OCI-LY1 (cell line): ENCODE results near the gene FNTB.

Experiments
- H2AFZ ChIP-seq: fragments of 200-600 bp; sonication (generic), shearing (Covaris generic); 2 replicates; pipeline ENCODE4 v1.6.0; 2014; ENCODE audit warnings: antibody characterized with exemption, mild to moderate bottlenecking, low read length
- H3F3A ChIP-seq: fragments of 200-600 bp; sonication (generic), shearing (Covaris generic); 2 replicates; pipeline ENCODE4 v1.6.0; 2014; ENCODE audit warnings: mild to moderate bottlenecking, antibody characterized with exemption, low read length, moderate library complexity; ENCODE audit not compliant: insufficient read depth
- H3K27ac ChIP-seq: fragments of 200-600 bp; sonication (generic); 2 replicates; pipeline ENCODE4 v1.5.1; 2014; ENCODE audit warnings: low read length, mixed run types, mild to moderate bottlenecking, low read depth; ENCODE audit not compliant: poor library complexity, severe bottlenecking
- H3K27me3 ChIP-seq: fragments of 200-600 bp; sonication (generic); 2 replicates; pipeline ENCODE4 v1.6.0; 2014; ENCODE audit warnings: antibody characterized with exemption, mild to moderate bottlenecking, low read length, moderate library complexity; ENCODE audit not compliant: insufficient read depth
- H3K36me3 ChIP-seq: fragments of 200-600 bp; sonication (generic); 2 replicates; pipeline ENCODE4 v1.6.1; 2014; ENCODE audit warnings: mild to moderate bottlenecking, antibody characterized with exemption, low read length, moderate library complexity, mixed read lengths; ENCODE audit not compliant: insufficient read depth
- H3K4me1 ChIP-seq: fragments of 200-600 bp; sonication (generic); 2 replicates; pipeline ENCODE4 v1.5.1; 2014; ENCODE audit warnings: mild to moderate bottlenecking, low read length, moderate library complexity; ENCODE audit not compliant: insufficient read depth, severe bottlenecking
- H3K4me2 ChIP-seq: fragments of 200-600 bp; sonication (generic), shearing (Covaris generic); 2 replicates; pipeline ENCODE4 v1.6.1; 2014; ENCODE audit warnings: low read length
- H3K4me3 ChIP-seq: fragments of 200-600 bp; sonication (generic); 2 replicates; pipeline ENCODE4 v1.5.1; 2014; ENCODE audit warnings: low read length, low read depth, mild to moderate bottlenecking, mixed read lengths; ENCODE audit not compliant: poor library complexity, severe bottlenecking
- H3K79me2 ChIP-seq: fragments of 200-600 bp; shearing (Covaris generic); 2 replicates; pipeline ENCODE4 v1.6.1; 2016; ENCODE audit warnings: mixed run types, low read length, mixed read lengths; ENCODE audit not compliant: insufficient read depth
- H3K9ac ChIP-seq: fragments of 200-600 bp; sonication (generic), shearing (Covaris generic); 2 replicates; pipeline ENCODE4 v1.6.1; 2014; ENCODE audit warnings: mild to moderate bottlenecking, low read length, mixed read lengths
- H3K9me2 ChIP-seq: fragments of 200-600 bp; sonication (generic), shearing (Covaris generic); 2 replicates; pipeline ENCODE4 v1.6.1; 2014; ENCODE audit warnings: low read depth, mild to moderate bottlenecking, low read length, mixed read lengths
- H3K9me3 ChIP-seq: fragments of 200-600 bp; shearing (Covaris generic); 2 replicates; pipeline ENCODE4 v1.6.1; 2014; ENCODE audit warnings: low read length, mixed read lengths
- H4K20me1 ChIP-seq: fragments of 200-600 bp; sonication (generic), shearing (Covaris generic); 2 replicates; pipeline ENCODE4 v1.6.0; 2016; ENCODE audit warnings: mild to moderate bottlenecking, low read length; ENCODE audit not compliant: insufficient read depth
- EZH2 ChIP-seq: fragments of 200-600 bp; sonication (generic), shearing (Covaris generic); IDR thresholded peaks from 2 replicates; pipeline ENCODE4 v1.8.0; 2017; ENCODE audit warnings: borderline replicate concordance, mixed run types, mild to moderate bottlenecking, antibody characterized with exemption, low read length, moderate library complexity, mixed read lengths
- TF ChIP-seq, protein P1 (sequence below): fragments of 200-600 bp; sonication (generic), shearing (Covaris generic); IDR thresholded peaks from 2 replicates; pipeline ENCODE4 v1.5.1; 2017; ENCODE audit warnings: mild to moderate bottlenecking, antibody characterized with exemption, low read length, moderate library complexity, mixed read lengths

FNTB gene

DNA sequence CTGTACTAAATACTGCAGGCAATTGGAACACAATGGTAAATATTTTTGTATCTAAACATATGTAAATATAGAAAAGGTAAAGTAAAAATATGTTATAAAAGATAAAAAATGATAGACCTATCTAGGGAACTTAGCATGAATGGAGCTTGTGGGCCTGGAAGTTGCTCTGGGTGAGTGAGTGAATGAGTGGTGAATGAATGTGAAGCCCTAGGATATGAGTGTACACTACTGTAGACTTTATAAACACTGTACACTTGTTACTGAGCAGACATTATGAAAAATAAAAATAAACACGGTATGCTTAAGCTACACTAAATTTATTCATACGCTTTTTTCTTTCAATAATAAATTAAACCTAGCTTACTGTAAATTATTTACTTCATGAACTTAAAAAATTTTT lies 7.8 kb downstream of the FNTB start:
- Histone ChIP-seq H3K36me3 (0 out of 2 replicates have a peak, but pooled peaks cover 3% of the 10 kb centered on the region), H3K4me3 (no peak overlapping the region), H3K9ac (no peak overlapping the region), H3K27me3 (no peaks in the 10 kb centered on the region), H3F3A (no peaks in the 10 kb centered on the region), H3K4me2 (no peak overlapping the region), H3K27ac (no peak overlapping the region), H4K20me1 (no peaks in the 10 kb centered on the region), H3K4me1 (peaks cover 11% of the 10 kb centered on the region), H3K79me2 (no peaks in the 10 kb centered on the region), H3K9me3 (no peaks in the 10 kb centered on the region), H3K9me2 (no peaks in the 10 kb centered on the region), H2AFZ (no peak overlapping the region)
- TF ChIP-seq EZH2: no peak
- TF ChIP-seq, protein P1, sequence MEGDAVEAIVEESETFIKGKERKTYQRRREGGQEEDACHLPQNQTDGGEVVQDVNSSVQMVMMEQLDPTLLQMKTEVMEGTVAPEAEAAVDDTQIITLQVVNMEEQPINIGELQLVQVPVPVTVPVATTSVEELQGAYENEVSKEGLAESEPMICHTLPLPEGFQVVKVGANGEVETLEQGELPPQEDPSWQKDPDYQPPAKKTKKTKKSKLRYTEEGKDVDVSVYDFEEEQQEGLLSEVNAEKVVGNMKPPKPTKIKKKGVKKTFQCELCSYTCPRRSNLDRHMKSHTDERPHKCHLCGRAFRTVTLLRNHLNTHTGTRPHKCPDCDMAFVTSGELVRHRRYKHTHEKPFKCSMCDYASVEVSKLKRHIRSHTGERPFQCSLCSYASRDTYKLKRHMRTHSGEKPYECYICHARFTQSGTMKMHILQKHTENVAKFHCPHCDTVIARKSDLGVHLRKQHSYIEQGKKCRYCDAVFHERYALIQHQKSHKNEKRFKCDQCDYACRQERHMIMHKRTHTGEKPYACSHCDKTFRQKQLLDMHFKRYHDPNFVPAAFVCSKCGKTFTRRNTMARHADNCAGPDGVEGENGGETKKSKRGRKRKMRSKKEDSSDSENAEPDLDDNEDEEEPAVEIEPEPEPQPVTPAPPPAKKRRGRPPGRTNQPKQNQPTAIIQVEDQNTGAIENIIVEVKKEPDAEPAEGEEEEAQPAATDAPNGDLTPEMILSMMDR: no peak

DNA sequence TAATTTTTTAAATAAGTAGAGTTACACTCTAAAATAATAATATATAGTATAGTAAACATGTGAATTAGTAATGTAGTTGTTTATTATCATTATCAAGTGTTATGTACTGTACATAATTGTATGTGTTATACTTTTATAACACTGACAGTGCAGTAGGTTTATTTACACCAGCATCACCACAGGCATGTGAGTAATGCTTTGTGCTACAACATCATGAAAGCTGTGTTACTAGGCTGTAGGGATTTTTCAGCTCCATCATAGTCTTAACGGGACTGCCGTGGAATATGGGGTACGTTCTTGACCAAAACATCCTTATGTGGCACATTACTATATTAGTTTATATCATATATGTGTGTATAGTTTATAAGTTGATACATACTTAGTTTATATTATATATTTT lies 8.6 kb downstream of the FNTB start:
- Histone ChIP-seq H3K36me3 (0 out of 2 replicates have a peak, but pooled peaks cover 3% of the 10 kb centered on the region), H3K4me1 (peaks cover 3% of the 10 kb centered on the region), H3K4me2 (no peak overlapping the region), H3F3A (no peaks in the 10 kb centered on the region), H2AFZ (no peak overlapping the region), H3K4me3 (no peak overlapping the region), H3K79me2 (no peaks in the 10 kb centered on the region), H3K27ac (no peak overlapping the region), H4K20me1 (no peaks in the 10 kb centered on the region), H3K9ac (no peak overlapping the region), H3K9me2 (no peaks in the 10 kb centered on the region), H3K9me3 (no peaks in the 10 kb centered on the region), H3K27me3 (no peaks in the 10 kb centered on the region)
- no peak for TF ChIP-seq EZH2
- TF ChIP-seq, protein P1: no peak

DNA sequence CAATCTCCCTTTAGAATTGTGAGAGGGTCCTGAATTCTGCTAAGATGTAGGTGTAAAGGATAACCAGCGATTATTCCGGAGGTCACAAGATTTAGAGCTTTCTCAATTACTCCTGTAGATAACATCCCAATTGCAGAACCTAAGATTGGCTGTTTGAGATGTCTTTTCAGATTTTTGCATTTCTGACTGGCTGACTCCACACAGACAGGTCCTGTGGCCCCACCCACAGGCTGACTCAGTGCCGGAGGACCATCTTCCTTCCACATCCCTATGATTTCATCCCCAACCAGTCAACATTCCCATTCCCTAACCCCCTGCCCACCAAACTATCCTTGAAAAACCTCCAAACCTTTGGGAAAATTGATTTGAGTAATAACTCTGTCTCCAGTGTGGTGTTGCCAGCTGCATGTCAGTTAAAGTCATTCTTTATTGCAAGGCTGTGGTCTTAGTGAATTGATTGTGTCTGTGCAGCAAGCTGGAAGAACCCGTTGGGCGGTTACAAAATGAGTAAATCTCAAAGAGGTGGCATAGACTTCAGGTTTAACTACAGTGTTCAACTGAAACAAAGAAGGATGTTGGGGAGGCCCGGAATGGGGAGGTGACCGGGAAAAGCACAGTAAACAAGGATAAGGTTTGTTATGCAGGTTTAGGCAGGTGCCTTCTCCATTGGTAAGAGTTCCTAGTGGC lies 10.6 kb downstream of the FNTB start:
- H4K20me1 ChIP-seq: no peaks in the 10 kb centered on the region
- H3K9me3 ChIP-seq: no peaks in the 10 kb centered on the region
- H3K4me3 ChIP-seq: no peak overlapping the region
- 0 out of 2 replicates have a peak, but pooled peaks cover 3% of the 10 kb centered on the region for H3K36me3 ChIP-seq
- H3K79me2 ChIP-seq: no peaks in the 10 kb centered on the region
- no peaks in the 10 kb centered on the region for H3K9me2 ChIP-seq
- TF ChIP-seq, protein P1: no peak
- no peak for TF ChIP-seq EZH2
- H3K27me3 ChIP-seq: no peaks in the 10 kb centered on the region
- H3F3A ChIP-seq: no peaks in the 10 kb centered on the region
- no peak overlapping the region for H3K27ac ChIP-seq
- peak overlapping the region; percentile 1; the same call in 1 of the 2 replicates for H3K4me2 ChIP-seq
- no peak overlapping the region for H3K9ac ChIP-seq
- no peaks in the 10 kb centered on the region for H3K4me1 ChIP-seq
- H2AFZ ChIP-seq: no peak overlapping the region
